Measurements from ENCODE around the gene CNTN2. TPM values are rescaled to one million over a fixed set of nuclear protein-coding genes. Genes with fewer than 3 reads are reported as not detected.

Gene CNTN2
- total and polyA plus RNA-seq, 2 of the 8 experiments (the other 6 are each of a cell fraction or from before 2014, with no cell fraction given) = 1.2 to 3.9 TPM

DNA sequence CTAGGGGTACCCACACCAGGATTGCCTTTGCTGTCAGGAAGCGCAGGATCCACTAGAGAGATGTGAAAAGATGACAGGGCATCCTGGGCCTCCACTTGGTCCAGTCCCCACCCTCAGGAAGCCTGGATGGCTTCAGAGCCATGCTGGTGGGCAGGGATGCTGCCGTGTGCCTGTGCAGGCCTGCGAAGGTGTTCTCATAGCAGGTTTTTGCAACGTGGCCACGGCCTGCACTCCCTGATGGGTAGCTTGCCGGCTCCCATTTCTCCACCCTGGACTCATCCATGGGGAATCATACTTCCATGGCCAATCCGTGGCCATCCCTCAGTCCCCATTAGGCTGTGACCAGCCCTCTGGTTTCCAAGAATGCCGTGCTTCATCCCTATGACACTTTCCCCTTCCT lies 34.1 kb upstream of the CNTN2 start (continued):
- TF ChIP-seq, protein P1, sequence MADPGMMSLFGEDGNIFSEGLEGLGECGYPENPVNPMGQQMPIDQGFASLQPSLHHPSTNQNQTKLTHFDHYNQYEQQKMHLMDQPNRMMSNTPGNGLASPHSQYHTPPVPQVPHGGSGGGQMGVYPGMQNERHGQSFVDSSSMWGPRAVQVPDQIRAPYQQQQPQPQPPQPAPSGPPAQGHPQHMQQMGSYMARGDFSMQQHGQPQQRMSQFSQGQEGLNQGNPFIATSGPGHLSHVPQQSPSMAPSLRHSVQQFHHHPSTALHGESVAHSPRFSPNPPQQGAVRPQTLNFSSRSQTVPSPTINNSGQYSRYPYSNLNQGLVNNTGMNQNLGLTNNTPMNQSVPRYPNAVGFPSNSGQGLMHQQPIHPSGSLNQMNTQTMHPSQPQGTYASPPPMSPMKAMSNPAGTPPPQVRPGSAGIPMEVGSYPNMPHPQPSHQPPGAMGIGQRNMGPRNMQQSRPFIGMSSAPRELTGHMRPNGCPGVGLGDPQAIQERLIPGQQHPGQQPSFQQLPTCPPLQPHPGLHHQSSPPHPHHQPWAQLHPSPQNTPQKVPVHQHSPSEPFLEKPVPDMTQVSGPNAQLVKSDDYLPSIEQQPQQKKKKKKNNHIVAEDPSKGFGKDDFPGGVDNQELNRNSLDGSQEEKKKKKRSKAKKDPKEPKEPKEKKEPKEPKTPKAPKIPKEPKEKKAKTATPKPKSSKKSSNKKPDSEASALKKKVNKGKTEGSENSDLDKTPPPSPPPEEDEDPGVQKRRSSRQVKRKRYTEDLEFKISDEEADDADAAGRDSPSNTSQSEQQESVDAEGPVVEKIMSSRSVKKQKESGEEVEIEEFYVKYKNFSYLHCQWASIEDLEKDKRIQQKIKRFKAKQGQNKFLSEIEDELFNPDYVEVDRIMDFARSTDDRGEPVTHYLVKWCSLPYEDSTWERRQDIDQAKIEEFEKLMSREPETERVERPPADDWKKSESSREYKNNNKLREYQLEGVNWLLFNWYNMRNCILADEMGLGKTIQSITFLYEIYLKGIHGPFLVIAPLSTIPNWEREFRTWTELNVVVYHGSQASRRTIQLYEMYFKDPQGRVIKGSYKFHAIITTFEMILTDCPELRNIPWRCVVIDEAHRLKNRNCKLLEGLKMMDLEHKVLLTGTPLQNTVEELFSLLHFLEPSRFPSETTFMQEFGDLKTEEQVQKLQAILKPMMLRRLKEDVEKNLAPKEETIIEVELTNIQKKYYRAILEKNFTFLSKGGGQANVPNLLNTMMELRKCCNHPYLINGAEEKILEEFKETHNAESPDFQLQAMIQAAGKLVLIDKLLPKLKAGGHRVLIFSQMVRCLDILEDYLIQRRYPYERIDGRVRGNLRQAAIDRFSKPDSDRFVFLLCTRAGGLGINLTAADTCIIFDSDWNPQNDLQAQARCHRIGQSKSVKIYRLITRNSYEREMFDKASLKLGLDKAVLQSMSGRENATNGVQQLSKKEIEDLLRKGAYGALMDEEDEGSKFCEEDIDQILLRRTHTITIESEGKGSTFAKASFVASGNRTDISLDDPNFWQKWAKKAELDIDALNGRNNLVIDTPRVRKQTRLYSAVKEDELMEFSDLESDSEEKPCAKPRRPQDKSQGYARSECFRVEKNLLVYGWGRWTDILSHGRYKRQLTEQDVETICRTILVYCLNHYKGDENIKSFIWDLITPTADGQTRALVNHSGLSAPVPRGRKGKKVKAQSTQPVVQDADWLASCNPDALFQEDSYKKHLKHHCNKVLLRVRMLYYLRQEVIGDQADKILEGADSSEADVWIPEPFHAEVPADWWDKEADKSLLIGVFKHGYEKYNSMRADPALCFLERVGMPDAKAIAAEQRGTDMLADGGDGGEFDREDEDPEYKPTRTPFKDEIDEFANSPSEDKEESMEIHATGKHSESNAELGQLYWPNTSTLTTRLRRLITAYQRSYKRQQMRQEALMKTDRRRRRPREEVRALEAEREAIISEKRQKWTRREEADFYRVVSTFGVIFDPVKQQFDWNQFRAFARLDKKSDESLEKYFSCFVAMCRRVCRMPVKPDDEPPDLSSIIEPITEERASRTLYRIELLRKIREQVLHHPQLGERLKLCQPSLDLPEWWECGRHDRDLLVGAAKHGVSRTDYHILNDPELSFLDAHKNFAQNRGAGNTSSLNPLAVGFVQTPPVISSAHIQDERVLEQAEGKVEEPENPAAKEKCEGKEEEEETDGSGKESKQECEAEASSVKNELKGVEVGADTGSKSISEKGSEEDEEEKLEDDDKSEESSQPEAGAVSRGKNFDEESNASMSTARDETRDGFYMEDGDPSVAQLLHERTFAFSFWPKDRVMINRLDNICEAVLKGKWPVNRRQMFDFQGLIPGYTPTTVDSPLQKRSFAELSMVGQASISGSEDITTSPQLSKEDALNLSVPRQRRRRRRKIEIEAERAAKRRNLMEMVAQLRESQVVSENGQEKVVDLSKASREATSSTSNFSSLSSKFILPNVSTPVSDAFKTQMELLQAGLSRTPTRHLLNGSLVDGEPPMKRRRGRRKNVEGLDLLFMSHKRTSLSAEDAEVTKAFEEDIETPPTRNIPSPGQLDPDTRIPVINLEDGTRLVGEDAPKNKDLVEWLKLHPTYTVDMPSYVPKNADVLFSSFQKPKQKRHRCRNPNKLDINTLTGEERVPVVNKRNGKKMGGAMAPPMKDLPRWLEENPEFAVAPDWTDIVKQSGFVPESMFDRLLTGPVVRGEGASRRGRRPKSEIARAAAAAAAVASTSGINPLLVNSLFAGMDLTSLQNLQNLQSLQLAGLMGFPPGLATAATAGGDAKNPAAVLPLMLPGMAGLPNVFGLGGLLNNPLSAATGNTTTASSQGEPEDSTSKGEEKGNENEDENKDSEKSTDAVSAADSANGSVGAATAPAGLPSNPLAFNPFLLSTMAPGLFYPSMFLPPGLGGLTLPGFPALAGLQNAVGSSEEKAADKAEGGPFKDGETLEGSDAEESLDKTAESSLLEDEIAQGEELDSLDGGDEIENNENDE (IDR thresholded peaks at IDR 0.05; ENCODE audit: insufficient replicate concordance, low read length) = no peak
- TF ChIP-seq ZNF274 (IDR thresholded peaks at IDR 0.05; ENCODE audit: borderline replicate concordance, extremely low read depth, low read length) (no peak), JUND (IDR thresholded peaks at IDR 0.05; ENCODE audit: low read length) (no peak), POLR2AphosphoS5 (IDR thresholded peaks at IDR 0.05; ENCODE audit: low read depth, low read length) (no peak), SP2 (IDR thresholded peaks at IDR 0.05; ENCODE audit: low read length) (no peak)

All from H1 (cell line).